HG02943 (cell line): ENCODE results near the gene ADAMTS17.
"Not testable (repeated sequence)": the region's sequence is repeated elsewhere in the genome, so short reads cannot be mapped to it uniquely, and the experiment has no call there.

Experiments used
- ATAC-seq: cut with Tn5 transposase; IDR thresholded peaks from one replicate; pipeline ENCODE4 v1.9.1; 2021; ENCODE audit warnings: mild to moderate bottlenecking, low read depth, moderate library complexity; ENCODE audit not compliant: unreplicated experiment

The ADAMTS17 gene

DNA sequence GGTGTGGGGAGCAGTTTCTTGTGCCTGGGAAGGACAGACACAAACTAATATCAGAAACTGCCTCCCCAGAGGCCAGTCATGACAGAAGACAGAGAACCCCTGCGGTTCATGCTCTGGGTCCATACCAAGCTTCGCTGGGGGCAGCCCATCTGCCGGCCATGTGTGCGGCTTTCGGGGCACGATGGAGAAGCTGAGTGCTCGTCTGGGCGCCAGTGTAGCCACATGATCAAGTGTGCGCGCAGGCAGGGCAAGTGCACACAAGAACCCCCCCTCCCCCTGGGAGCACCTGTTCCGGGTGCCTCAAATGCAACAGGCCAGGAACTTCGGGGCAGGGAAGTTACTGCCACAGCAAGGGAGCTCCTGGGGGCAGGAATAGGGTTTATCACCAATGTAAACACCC is 1.8 kb downstream of the ADAMTS17 start:
- ATAC-seq: no peak

DNA sequence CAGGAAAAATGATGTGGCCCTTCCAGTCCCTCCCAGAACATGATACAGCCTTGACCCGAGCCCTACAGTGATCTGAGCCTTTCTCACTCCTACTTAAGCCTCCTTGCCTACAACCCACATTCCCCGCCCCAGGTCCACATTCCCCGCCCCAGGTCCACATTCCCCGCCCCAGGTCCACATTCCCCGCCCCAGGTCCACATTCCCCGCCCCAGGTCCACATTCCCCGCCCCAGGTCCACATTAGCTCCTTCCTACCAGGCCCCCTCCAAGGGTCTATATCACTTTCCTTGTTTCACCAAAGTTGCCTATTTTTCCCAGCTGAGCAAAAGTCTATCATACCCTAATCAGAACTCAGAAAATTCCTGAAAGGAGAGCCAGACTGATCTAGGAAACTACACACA is 2.3 kb downstream of the ADAMTS17 start:
- ATAC-seq: not testable (repeated sequence)

DNA sequence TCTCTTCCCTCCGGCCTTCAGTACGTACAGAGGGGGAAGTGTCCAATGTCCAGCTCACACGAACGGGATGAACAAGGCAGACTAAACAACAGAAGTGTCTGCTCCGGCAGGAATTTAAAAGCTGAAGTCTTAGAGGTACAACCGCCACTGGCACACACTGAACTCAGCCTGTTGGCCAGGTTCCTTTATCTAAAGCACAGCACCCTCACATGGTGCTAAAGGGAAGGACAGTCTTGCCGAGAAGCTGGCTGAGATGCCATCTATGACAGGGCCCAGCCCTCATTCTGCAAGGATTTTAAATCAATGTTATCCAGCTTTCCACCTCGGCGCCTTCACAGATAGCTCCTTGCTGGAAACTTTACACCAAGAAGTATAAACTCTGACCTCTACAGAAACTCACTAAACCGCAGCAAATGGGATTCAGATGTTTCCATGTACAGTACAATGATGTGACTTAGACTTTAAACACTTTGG is 2.8 kb downstream of the ADAMTS17 start:
- no peak for ATAC-seq

DNA sequence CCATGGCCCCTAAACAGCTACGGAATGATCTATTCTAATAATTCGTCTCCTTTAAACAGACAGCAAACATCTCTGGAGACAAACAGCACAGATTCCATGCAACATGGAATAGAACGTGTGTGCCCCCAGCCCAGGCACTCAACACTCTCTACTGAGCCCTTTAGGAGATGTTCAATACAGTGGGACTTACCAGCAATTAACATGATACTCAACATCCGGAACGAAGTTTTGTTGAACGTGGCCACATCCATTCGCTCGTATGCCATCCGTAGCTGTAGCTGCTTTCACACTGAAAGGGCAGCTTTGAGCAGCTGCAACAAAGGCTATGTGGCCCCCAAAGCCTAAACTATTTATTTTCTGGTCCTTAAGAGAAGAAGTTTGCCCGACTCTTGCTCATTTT is 3.5 kb downstream of the ADAMTS17 start:
- ATAC-seq: no peak

DNA sequence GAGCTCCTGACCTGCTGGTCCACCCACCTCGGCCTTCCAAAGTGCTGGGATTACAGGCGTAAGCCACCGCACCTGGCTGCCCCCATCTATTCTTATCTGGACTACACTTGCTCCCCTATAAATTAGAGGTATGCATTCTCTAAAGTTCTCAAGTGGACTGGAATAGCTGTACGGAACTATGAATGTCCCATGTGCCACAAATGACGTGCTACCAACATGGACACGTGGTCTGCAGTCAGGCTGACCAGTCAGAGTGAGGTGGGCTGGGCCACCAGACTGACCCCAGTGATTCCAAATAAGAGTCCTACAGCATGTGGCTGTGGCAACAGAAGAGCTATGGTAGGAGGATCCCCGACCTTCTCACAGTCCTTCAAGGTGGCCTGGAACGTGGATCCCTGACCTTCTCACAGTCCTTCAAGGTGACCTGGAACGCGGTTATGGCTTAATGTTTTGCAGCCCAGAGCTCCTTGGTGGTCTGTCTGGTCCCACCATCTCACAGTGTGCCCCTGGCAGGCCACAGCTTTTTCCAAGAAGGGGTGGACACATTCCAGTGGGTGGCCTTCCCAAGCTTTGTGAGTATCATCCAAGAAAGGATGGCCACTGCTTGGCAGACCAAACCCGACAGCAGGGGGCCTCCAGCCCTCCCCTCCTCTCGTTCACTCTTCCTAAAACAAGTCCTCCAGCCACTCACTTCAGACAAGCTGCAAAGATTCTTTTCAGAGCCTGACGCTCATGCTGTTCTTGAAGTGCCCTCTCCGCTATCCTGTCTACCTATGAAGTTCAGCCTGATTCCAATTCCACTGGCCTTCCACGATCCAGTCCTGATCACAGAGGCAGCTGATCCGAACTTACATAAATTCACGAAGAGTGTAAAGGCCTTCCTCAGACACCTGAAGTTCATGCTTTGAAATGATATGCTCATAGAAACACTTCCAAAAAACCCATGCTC is 4.4 kb downstream of the ADAMTS17 start:
- ATAC-seq: no peak

DNA sequence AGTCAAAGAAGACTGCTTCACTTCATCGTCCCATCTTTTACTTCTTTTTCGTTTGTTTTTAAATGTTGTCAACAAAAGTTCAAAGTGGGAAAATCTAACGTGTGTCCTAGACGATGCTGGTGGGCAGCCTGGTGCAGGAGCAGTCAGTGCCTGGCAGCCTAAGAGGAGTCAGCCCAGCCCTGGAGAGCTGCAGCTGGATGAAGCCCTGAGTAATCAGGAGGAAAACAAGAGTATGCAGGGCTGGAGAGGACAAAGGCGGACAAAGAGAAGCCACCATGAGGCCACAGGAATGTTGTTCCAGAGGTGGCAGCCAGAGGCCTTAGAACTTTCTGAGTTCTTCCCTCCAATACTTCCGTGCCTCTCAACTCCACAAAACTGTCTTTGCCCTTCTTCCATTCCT is 5.7 kb downstream of the ADAMTS17 start:
- no peak for ATAC-seq

DNA sequence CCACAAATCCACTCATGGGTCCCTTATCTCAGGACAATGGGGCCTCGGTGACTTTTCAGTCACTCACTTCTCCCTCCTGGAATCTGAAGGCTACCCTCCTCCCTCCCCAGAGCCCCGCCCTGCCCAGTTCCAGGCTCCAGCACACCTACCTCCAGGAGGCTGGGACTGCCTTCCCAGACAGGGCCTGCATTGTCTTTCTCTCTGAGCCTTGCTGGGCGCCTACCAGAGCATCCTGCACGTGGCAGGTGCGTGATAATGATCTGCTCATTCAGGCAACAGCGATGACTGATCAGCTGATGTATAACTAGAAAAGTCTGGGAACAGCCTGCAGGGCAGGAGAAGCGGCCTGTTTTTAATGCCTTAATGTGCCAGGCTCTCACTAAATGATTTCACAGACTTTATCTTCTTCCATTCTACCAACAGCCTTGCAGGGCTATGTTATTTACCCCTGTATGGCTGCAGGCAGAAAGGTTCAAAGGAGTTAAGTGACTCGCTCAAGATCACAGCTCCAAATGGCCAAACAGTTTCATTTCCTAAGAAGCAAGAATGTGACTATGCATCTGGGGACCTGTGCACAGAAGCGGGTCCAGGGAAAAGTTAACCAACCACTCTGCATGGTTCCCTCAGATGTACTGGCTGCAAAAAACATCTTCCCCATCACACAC is 6.3 kb downstream of the ADAMTS17 start:
- no peak for ATAC-seq

DNA sequence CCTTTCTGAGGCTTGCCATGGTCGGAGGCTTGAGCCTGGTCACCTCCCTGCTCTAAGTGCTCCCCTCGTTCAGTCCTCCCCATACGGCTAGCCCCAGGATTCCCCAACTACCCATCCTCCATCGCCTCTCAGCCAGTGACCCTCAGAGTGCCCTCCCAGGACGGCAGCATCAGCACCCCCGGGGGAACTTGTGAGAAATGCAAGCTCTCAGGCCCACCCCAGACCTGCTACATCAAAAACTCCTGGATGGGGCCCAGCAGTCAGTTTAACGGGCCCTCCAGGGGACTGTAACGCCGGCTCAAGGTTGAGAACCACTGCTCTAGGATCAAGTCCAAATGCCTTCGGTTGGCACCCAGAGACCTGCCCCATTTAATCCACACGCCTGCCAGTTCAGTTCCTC is 6.9 kb downstream of the ADAMTS17 start:
- ATAC-seq: no peak

DNA sequence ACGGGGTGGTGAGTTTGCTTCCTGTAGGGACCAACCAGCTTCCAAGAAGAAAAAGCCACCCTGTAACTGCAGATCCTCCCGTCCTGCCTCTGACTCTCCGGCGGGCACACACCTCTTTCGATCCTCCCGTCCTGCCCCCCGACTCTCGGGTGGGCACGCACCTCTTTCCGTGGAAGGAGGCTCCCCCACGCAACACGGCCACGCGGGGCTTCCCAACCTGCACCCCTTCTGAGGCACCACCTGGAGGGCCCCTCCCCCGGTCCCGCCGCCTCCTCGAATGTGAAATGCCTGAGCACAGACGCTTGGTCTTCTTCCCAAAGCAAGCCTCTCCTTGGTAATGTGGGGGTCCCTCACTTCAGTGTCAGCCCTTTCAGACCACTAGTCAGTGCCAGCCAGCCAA is 7.3 kb downstream of the ADAMTS17 start:
- ATAC-seq: no peak

DNA sequence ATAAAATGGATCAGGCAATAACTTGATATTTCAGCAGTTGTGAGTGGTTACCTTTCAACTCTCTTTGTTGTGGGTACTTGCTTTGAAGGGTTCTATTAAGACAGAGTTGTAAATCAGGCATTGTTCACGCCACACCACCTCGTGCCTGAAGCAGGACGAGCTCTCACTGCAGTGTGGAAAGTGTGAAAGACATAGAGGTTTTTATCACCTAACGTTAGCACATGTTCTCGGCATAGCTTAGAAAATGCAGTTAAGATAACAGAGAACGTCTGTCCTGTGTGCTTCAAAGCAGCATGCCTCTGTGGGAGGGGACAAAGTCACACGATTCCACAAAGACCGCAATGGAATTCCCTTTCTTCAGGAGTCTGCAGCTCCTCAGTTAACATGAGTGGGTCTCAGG is 7.8 kb downstream of the ADAMTS17 start:
- no peak for ATAC-seq

DNA sequence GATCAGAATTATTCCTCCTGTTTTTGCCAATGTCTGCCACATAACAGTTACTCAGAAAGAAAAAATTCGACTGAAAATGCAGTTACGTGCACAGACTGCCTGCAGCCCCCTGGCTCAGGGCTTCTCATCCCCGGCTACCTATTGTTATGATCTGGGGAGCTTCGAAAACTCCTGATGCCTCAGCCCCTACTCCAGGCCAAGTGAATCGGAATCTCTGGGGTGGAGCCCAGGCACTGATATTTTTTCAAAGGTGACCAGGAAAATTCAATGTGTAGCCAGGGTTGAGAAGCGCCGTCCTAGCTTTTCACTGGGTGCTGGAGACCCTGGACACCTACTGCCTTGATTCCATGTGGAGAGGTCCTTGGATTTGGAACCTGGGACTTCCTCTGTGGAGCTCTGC is 8.5 kb downstream of the ADAMTS17 start:
- ATAC-seq: no peak

DNA sequence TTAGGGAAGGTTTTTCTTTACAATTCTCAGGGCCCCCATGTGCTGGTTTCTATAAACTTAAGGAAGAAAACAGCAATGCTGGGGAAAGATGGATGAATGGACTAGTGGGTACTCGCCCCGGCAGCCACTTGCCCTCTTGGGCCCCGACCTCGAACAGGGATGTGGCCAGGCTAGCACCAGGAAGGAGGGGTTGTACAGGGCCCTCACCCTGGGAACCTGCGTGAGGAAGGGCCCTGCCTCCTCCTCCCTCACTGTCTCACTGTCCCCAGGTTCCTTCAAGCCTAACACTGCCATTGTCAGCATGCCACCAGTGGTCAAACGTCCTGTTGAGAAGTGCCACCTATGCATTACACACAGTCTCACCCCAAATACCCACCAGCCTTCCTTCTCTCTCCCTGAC is 9.1 kb downstream of the ADAMTS17 start:
- ATAC-seq: no peak

DNA sequence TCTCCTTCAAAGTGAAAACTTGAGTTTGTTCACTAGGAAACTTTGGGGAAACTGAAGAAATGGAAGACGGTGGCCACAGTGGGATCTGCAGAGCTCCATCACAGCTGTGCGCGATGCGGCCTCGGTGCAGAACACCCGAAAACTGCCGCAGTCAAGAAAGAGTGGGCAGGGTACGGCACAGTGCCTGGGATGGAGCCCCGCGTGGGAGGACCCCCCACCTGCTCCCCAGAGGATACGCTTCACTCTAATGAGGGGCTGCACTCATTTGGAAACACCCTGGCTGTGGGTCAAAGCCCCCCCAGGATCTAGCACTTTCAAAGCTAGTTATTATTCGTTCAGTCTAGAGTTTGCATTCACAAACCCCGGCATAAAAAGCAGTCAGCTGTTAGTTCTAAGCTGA is 9.5 kb downstream of the ADAMTS17 start:
- ATAC-seq: no peak

DNA sequence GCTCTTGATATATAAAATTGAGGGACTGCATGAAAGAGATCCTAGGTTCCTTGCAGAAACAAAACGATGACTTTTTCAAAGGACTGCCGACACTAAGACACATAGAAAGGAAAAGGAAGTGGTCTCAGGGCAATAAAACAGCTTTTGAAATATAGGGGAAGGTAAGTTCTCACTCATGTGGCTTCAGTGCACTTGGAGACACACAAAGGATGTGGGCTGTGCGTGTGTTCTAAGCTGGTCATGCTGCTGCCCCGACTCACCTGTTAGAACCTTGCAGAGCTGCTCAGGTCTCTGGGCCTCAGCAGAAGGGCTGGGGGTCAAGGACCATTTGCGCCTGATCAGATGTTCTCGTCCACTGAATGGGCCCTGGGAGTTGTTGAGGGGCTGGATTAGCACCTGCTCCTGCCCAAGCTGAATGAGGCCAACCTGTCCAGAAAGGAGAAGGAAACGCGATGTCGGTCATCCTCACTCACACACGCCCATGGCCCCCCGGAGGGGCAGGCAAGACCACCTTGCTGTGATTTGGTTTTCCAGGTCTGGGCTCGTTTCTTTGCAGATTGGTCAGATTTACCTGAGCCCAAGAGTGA is 11.1 kb downstream of the ADAMTS17 start:
- ATAC-seq: no peak

DNA sequence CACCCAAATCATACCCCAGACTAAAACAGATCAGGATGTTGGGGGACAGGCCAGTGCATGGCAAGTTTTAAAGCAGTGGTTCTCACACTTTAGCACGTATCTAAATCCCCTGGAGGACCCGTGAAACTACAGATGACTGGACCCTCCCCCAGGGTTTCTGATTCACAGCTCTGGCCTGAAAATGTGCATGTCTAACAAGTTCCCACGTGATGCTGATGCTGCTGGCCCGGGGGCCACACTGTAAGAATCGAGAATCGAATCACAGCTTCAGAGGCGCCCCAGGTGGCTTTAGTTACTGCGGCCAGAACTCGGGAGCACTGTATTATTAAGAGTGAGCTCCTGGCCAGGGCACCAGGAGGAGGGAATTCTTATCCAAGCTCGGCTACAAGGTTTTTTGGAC is 11.6 kb downstream of the ADAMTS17 start:
- no peak for ATAC-seq

DNA sequence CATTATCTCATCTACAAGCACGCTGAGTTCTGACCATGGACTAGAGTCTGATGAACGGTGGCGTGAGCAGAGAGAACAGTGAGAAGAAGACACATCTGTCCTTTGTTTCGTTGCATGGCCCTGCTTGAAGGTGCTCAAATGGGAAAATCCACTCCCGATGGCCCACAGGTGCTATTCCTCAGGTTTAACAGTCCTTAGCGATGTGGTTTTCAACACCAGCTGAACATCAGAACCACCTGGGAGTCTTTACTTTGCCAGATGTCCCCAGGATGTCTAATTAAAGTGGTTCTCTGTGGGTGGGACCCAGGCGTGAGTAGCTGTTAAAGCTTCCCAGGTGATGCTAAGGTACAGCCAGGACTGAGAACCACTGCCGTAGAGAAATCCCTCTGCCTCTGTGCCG is 13.0 kb downstream of the ADAMTS17 start:
- no peak for ATAC-seq

DNA sequence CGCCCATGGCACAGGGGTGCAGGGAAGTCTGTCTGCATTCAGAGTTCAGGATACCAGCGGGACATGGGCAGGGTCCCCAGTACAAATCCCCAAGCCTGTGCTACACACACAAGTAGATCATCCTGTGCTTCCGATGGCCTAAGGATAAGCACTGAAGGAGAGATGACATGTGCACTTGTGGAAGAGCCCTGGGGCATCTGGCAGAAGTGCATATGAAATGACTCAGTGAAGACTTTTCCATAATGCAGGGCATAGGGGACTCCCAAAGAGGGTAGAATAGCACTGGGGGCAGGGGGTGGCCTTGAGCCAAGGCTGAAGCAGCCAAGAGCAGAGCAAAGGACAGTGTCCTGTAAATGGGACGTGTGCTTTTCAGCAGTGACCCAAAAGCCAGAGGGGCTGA is 22.9 kb downstream of the ADAMTS17 start:
- ATAC-seq: no peak

DNA sequence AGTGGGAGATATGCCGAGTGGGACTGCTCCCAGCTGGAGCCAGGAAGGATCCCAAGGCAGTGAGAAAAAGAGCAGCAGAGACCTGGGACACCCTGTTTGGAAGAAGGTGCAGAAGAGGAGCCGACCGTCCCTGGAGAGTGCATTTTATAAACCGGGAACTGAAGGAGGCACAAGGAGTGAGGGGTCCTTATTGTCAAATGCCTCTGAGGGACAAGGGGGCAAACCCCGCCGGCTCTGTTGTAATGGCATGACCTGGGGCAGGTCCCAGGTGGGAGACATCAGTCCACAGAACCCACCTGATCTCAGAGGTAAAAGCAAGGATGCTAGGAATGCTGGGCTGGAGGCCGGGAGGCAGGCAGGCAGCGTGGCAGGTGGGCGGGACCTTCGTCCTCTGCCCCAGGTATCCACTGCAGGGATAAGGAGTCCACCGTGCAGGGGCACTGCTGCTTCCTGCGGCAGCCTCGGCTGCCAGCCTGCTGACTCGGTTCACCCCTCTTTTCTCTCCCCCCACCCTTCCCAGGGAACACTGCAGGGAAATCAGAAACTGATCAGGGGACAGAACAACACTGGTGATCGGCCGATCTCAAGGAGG is 26.9 kb downstream of the ADAMTS17 start:
- ATAC-seq: no peak

DNA sequence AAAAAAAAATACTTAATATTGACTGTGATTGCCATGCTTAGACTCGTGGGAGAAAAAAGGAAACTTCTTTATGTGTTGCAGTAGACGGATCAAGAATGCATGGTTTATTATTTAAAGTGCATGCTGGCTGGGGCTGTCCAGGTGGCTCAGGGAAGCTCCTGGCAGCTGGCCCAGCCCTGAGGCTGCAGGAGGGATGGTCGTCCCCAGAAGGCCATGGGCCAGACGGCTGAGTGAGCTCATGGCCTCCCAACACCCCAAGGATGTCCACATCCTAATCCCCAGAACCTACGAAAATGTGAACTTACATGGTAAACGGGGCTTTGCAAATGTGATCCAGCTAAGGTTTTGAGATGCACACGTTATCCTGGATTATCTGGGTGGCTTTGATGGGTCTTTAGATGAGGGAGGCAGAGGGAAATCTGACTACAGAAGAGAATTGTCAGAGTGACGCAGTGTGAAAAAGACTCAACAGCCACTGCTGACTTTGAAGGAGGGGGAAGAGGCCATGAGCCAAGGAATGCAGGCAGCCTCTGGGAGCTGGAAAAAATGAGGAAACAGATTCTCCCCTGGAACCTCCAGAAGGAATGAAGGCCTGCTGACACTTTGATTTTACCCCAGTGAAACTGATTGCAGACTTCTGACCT is 29.8 kb downstream of the ADAMTS17 start:
- ATAC-seq: no peak

DNA sequence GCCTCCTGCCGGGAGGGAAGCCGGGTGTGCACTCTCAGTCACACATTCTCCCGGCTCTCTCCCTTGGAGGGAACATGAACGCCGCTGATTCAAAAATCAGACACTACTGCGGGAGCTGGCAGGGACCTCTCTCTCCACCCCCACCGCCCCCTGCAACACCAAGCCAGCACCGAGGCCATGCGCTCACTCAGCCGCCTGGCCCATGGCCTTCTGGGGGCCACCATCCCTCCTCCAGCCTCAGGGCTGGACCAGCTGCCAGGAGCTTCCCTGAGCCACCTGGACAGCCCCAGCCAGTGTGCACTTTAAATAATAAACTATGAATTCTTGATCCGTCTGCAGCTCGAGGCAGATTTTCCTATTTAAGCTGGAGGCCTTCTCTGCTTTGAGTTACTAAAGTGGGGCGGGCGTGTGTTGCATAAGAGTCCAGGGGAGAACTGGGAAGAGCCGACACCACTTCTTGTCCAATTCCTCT is 30.6 kb downstream of the ADAMTS17 start:
- ATAC-seq: no peak
